K562 (cell line): ENCODE data around the gene LRP1. TPM values are rescaled to one million over a fixed set of nuclear protein-coding genes. Genes with fewer than 3 reads are reported as not detected.

ENCODE experiments used
- CBFA2T3 ChIP-seq: fragments of 450-650 bp; IDR thresholded peaks from 2 replicates; pipeline ENCODE4 v1.6.1; 2017
- MIER1 ChIP-seq: fragments of 450-650 bp; IDR thresholded peaks from 2 replicates; pipeline ENCODE4 v1.6.1; 2016; ENCODE audit warnings: antibody characterized with exemption, mild to moderate bottlenecking, low read depth
- MTA1 ChIP-seq: fragments of 450-650 bp; IDR thresholded peaks from 2 replicates; pipeline ENCODE4 v1.6.1; 2017; ENCODE audit warnings: borderline replicate concordance
- PHB ChIP-seq: fragments of 250-450 bp; sonication (Bioruptor Pico); IDR thresholded peaks from 2 replicates; pipeline ENCODE4 v1.5.0; 2021
- PRPF4 ChIP-seq: fragments of 200-400 bp; formaldehyde crosslinking; IDR thresholded peaks from one replicate; pipeline ENCODE4 v1.6.1; 2017; ENCODE audit warnings: low read length, low read depth, mild to moderate bottlenecking; ENCODE audit not compliant: insufficient read depth, poor library complexity, severe bottlenecking
- SMARCA5 ChIP-seq: fragments of 450-650 bp; IDR thresholded peaks from 2 replicates; pipeline ENCODE4 v1.6.1; 2016
- TSC22D4 ChIP-seq: fragments of 450-650 bp; IDR thresholded peaks from 2 replicates; pipeline ENCODE4 v1.6.1; 2016; ENCODE audit warnings: missing genetic modification characterization, missing biosample characterization, control low read depth
- YY1 ChIP-seq, 3 experiments: IDR thresholded peaks; 2 replicates each; pipeline ENCODE4 v1.6.1; 2011; ENCODE audit warnings: low read length in 2 of 3, mild to moderate bottlenecking in 2 of 3, moderate library complexity in 2 of 3, borderline replicate concordance in 1 of 3, control low read depth in 1 of 3, low read depth in 1 of 3; ENCODE audit not compliant: insufficient read depth in 3 of 3, insufficient replicate concordance in 2 of 3, control insufficient read depth in 1 of 3, insufficient read length in 1 of 3; ENCODE audit errors: extremely low read depth in 1 of 3
- ZKSCAN8 ChIP-seq: fragments of 200-800 bp; sonication (Bioruptor generic); IDR thresholded peaks from 2 replicates; pipeline ENCODE4 v1.6.1; 2016; ENCODE audit warnings: missing genetic modification characterization, missing compliant biosample characterization
- polyA plus RNA-seq, 8 experiments: library from polyadenylated mRNA; depleted of rRNA in 4 of 8; stranded (reverse) in 5 of 8; unstranded in 3 of 8; fragments of >200 nt; fragmentation: Nextera tagmentation in 2 of 8; fragmentation: Illumina TruSeq in 1 of 8; extraction: Ambion mirVana in 2 of 8; extraction: Trizol in 1 of 8; gene quantifications; 2 replicates each; pipeline versions ENCODE4 v1.2.1 to v1.2.3, GENCODE V29; 2011 to 2014; ENCODE audit warnings: inconsistent platforms in 1 of 8, missing spikeins in 1 of 8
- total RNA-seq, 7 experiments: library from RNA; depleted of rRNA in 6 of 7; stranded (reverse); fragments of >200 nt in 6 of 7; fragmentation: Illumina TruSeq in 2 of 7; extraction: Trizol in 2 of 7; gene quantifications; 2 replicates each; pipeline versions ENCODE4 v1.2.1 to v1.2.3, GENCODE V29; 2011 to 2021; ENCODE audit warnings: low replicate concordance in 1 of 7
- TF ChIP-seq, protein P1 (sequence below): fragments of 450-650 bp; IDR thresholded peaks from 2 replicates; pipeline ENCODE4 v1.6.1; 2017; ENCODE audit warnings: antibody characterized with exemption, mild to moderate bottlenecking
- TF ChIP-seq, protein P2 (sequence below): sonication (generic); formaldehyde crosslinking; IDR thresholded peaks from 2 replicates; pipeline ENCODE4 v1.8.1; 2023; ENCODE audit warnings: mild to moderate bottlenecking, missing genetic modification reagents
- TF ChIP-seq, protein P3 (sequence below): fragments of 250-450 bp; sonication (Bioruptor Pico); IDR thresholded peaks from 2 replicates; pipeline ENCODE4 v1.5.0; 2022; ENCODE audit warnings: mild to moderate bottlenecking
- TF ChIP-seq, protein P4 (sequence below), 3 experiments: fragments of 200-800 bp in 1 of 3; fragments of 250-450 bp in 1 of 3; fragments of 450-650 bp in 1 of 3; sonication (Bioruptor Pico) in 1 of 3; sonication (Bioruptor generic) in 1 of 3; formaldehyde crosslinking in 1 of 3; IDR thresholded peaks; 2 replicates each; pipeline versions ENCODE4 v1.6.1 to v1.8.0; 2016 to 2022; ENCODE audit warnings: mild to moderate bottlenecking in 2 of 3, missing genetic modification characterization in 2 of 3, missing compliant biosample characterization in 1 of 3, moderate library complexity in 1 of 3

LRP1 gene
- total and polyA plus RNA-seq, 9 of the 15 experiments (the other 6 are each of a cell fraction or from before 2014, with no cell fraction given), result 0.04 to 0.64 (median 0.19) TPM; not detected in 2

DNA sequence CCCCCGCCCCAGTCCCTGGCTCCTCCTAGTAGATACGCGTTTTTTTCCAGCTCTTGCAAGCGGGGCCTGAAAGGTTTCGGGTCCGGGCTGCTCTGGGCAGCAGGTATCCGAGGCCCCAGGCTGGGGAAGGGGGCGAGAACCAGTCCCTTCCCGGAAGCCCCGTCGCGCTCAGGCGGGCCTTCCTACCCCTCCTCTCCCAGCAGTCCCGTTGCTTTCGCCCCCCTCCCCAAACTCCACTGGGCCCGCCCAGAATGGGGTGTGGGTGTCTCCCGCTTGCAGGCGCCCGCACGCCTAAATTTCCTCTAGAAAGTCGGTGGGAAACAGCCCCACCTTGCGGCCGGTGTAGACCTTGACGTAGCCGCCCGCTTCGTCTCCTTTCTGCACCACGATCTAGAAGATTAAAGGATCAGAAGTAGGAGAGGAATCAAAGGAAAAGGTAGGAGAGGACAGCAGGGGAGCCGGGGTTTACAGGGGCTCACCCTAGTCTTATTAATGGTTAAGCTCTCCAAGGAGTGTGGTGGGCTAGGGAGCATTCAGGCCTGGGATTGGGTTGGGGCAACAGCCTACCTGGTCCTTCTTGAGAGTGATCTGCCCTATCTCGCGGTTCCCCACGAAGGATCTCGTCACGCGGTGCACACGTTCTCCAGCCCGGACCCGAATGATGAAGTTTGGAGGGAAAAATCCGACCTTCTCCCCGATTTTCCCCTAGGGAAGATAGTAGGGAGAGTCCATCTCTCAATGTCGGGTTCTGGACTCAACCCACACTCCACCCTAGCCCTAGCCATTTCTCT lies 115.4 kb downstream of the LRP1 start (continued):
- TF ChIP-seq, protein P1, sequence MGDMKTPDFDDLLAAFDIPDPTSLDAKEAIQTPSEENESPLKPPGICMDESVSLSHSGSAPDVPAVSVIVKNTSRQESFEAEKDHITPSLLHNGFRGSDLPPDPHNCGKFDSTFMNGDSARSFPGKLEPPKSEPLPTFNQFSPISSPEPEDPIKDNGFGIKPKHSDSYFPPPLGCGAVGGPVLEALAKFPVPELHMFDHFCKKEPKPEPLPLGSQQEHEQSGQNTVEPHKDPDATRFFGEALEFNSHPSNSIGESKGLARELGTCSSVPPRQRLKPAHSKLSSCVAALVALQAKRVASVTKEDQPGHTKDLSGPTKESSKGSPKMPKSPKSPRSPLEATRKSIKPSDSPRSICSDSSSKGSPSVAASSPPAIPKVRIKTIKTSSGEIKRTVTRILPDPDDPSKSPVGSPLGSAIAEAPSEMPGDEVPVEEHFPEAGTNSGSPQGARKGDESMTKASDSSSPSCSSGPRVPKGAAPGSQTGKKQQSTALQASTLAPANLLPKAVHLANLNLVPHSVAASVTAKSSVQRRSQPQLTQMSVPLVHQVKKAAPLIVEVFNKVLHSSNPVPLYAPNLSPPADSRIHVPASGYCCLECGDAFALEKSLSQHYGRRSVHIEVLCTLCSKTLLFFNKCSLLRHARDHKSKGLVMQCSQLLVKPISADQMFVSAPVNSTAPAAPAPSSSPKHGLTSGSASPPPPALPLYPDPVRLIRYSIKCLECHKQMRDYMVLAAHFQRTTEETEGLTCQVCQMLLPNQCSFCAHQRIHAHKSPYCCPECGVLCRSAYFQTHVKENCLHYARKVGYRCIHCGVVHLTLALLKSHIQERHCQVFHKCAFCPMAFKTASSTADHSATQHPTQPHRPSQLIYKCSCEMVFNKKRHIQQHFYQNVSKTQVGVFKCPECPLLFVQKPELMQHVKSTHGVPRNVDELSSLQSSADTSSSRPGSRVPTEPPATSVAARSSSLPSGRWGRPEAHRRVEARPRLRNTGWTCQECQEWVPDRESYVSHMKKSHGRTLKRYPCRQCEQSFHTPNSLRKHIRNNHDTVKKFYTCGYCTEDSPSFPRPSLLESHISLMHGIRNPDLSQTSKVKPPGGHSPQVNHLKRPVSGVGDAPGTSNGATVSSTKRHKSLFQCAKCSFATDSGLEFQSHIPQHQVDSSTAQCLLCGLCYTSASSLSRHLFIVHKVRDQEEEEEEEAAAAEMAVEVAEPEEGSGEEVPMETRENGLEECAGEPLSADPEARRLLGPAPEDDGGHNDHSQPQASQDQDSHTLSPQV, result no peak
- TF ChIP-seq, protein P2, sequence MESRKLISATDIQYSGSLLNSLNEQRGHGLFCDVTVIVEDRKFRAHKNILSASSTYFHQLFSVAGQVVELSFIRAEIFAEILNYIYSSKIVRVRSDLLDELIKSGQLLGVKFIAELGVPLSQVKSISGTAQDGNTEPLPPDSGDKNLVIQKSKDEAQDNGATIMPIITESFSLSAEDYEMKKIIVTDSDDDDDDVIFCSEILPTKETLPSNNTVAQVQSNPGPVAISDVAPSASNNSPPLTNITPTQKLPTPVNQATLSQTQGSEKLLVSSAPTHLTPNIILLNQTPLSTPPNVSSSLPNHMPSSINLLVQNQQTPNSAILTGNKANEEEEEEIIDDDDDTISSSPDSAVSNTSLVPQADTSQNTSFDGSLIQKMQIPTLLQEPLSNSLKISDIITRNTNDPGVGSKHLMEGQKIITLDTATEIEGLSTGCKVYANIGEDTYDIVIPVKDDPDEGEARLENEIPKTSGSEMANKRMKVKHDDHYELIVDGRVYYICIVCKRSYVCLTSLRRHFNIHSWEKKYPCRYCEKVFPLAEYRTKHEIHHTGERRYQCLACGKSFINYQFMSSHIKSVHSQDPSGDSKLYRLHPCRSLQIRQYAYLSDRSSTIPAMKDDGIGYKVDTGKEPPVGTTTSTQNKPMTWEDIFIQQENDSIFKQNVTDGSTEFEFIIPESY (CRISPR knock-in tag), result peak; percentile 68; the same call in 1 of the 2 replicates
- no peak for TF ChIP-seq MTA1
- no peak for TF ChIP-seq MIER1
- no peak for TF ChIP-seq ZKSCAN8 (CRISPR knock-in tag)
- no peak for TF ChIP-seq TSC22D4
- TF ChIP-seq PRPF4, result no peak
- TF ChIP-seq, protein P3, sequence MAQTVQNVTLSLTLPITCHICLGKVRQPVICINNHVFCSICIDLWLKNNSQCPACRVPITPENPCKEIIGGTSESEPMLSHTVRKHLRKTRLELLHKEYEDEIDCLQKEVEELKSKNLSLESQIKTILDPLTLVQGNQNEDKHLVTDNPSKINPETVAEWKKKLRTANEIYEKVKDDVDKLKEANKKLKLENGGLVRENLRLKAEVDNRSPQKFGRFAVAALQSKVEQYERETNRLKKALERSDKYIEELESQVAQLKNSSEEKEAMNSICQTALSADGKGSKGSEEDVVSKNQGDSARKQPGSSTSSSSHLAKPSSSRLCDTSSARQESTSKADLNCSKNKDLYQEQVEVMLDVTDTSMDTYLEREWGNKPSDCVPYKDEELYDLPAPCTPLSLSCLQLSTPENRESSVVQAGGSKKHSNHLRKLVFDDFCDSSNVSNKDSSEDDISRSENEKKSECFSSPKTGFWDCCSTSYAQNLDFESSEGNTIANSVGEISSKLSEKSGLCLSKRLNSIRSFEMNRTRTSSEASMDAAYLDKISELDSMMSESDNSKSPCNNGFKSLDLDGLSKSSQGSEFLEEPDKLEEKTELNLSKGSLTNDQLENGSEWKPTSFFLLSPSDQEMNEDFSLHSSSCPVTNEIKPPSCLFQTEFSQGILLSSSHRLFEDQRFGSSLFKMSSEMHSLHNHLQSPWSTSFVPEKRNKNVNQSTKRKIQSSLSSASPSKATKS, result no peak
- TF ChIP-seq SMARCA5, result no peak
- TF ChIP-seq CBFA2T3, result no peak
- peak in 1 of 3 experiments; percentile 21 for TF ChIP-seq YY1 (IDR thresholded peaks at IDR 0.05; ENCODE audit: borderline replicate concordance in 1 of 3, control insufficient read depth in 1 of 3, extremely low read depth in 1 of 3, insufficient read depth in 3 of 3, insufficient read length in 1 of 3, insufficient replicate concordance in 2 of 3, low read depth in 1 of 3, low read length in 2 of 3)
- no peak for TF ChIP-seq PHB (CRISPR knock-in tag)
- TF ChIP-seq, protein P4, sequence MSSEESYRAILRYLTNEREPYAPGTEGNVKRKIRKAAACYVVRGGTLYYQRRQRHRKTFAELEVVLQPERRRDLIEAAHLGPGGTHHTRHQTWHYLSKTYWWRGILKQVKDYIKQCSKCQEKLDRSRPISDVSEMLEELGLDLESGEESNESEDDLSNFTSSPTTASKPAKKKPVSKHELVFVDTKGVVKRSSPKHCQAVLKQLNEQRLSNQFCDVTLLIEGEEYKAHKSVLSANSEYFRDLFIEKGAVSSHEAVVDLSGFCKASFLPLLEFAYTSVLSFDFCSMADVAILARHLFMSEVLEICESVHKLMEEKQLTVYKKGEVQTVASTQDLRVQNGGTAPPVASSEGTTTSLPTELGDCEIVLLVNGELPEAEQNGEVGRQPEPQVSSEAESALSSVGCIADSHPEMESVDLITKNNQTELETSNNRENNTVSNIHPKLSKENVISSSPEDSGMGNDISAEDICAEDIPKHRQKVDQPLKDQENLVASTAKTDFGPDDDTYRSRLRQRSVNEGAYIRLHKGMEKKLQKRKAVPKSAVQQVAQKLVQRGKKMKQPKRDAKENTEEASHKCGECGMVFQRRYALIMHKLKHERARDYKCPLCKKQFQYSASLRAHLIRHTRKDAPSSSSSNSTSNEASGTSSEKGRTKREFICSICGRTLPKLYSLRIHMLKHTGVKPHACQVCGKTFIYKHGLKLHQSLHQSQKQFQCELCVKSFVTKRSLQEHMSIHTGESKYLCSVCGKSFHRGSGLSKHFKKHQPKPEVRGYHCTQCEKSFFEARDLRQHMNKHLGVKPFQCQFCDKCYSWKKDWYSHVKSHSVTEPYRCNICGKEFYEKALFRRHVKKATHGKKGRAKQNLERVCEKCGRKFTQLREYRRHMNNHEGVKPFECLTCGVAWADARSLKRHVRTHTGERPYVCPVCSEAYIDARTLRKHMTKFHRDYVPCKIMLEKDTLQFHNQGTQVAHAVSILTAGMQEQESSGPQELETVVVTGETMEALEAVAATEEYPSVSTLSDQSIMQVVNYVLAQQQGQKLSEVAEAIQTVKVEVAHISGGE (CRISPR knock-in tag; IDR thresholded peaks at IDR 0.05), result 0 out of 6 replicates have a peak, but pooled peaks of 1 of the 3 experiments have one; percentile 4
